ENCODE data around the gene RCL1. TPM values are rescaled to one million over a fixed set of nuclear protein-coding genes. Genes with fewer than 3 reads are reported as not detected.

The RCL1 gene
- total RNA-seq, 1 experiment from 2014 or later = 34.4 TPM

- H3K4me1 Mint-ChIP-seq = peaks cover under 1 to 3% of the 10 kb centered on the region in 2 experiments; a peak in 2 of 4 replicates
- no peak overlapping the region for H2BK20ac ChIP-seq (ENCODE audit: low read depth, low read length, poor library complexity, severe bottlenecking)
Observed at GRCh38 chr9:4831119-4831518, 38.4 kb downstream of the RCL1 start.

More at GRCh38 chr9:4831119-4831518, 38.4 kb downstream of the RCL1 start:
- Histone ChIP-seq H3T11ph (ENCODE audit: low read length) (no peak overlapping the region), H3K79me1 (ENCODE audit: insufficient read depth, low read depth, low read length, poor library complexity, severe bottlenecking) (no peaks in the 10 kb centered on the region), H3K27ac (ENCODE audit: insufficient read length, low read depth, low read length) (no peak overlapping the region), H2BK120ac (ENCODE audit: low read depth, low read length, poor library complexity, severe bottlenecking) (no peak overlapping the region), H2BK12ac (ENCODE audit: insufficient read length, low read depth, low read length) (no peak overlapping the region), H3K9me3 (ENCODE audit: control insufficient read depth, low read depth, low read length) (no peaks in the 10 kb centered on the region), H3K4me1 (ENCODE audit: insufficient read depth, low read length) (no peaks in the 10 kb centered on the region), H3K4ac (ENCODE audit: low read depth, low read length) (no peak overlapping the region), H3K79me2 (ENCODE audit: insufficient read depth, low read length) (no peaks in the 10 kb centered on the region), H4K8ac (replicated peaks; ENCODE audit: insufficient read length, low read depth, low read length) (no peak overlapping the region), H3K23me2 (ENCODE audit: insufficient read length, low read depth, low read length, poor library complexity, severe bottlenecking) (no peaks in the 10 kb centered on the region), H3K9ac (ENCODE audit: extremely low read depth, insufficient read length, low read length) (no peak overlapping the region), H3K56ac (ENCODE audit: insufficient read length, low read depth, low read length) (no peak overlapping the region), H2BK15ac (ENCODE audit: low read depth, low read length) (no peak overlapping the region), H4K91ac (ENCODE audit: insufficient read length, low read depth, low read length) (no peak overlapping the region), H3K27me3 (ENCODE audit: insufficient read depth, low read length) (no peaks in the 10 kb centered on the region), H3K4me2 (ENCODE audit: insufficient read depth, insufficient read length, low read length) (no peak overlapping the region), H2BK5ac (ENCODE audit: insufficient read length, low read length) (no peak overlapping the region), H3K23ac (ENCODE audit: insufficient read length, low read depth, low read length) (no peak overlapping the region), H3K18ac (ENCODE audit: insufficient read length, low read depth, low read length) (no peak overlapping the region), H2AFZ (ENCODE audit: low read length) (no peak overlapping the region), H3K14ac (ENCODE audit: insufficient read depth, low read length) (no peak overlapping the region), H2AK5ac (ENCODE audit: insufficient read length, low read length) (no peak overlapping the region), H4K5ac (ENCODE audit: insufficient read length, low read depth, low read length) (no peak overlapping the region), H4K20me1 (ENCODE audit: control insufficient read depth, insufficient read depth, insufficient read length) (no peaks in the 10 kb centered on the region)
- WGBS (ENCODE audit: extremely low coverage, insufficient read length, low lambda C conversion rate) = no CpG with 5 or more reads among the region's 5 CpGs
- Mint-ChIP-seq H3K27ac (no peak overlapping the region), H3K9me3 (no peaks in the 10 kb centered on the region), H3K27me3 (ENCODE audit: low read depth) (no peaks in the 10 kb centered on the region), H3K36me3 (ENCODE audit: insufficient read depth in 1 of 3, low read depth in 3 of 3) (peaks cover 0 to 35% (median 19%) of the 10 kb centered on the region in 3 experiments; a peak in 6 of 7 replicates), H3K4me3 (no peak overlapping the region)
- no peak for DNase-seq
- TF ChIP-seq, protein P1, sequence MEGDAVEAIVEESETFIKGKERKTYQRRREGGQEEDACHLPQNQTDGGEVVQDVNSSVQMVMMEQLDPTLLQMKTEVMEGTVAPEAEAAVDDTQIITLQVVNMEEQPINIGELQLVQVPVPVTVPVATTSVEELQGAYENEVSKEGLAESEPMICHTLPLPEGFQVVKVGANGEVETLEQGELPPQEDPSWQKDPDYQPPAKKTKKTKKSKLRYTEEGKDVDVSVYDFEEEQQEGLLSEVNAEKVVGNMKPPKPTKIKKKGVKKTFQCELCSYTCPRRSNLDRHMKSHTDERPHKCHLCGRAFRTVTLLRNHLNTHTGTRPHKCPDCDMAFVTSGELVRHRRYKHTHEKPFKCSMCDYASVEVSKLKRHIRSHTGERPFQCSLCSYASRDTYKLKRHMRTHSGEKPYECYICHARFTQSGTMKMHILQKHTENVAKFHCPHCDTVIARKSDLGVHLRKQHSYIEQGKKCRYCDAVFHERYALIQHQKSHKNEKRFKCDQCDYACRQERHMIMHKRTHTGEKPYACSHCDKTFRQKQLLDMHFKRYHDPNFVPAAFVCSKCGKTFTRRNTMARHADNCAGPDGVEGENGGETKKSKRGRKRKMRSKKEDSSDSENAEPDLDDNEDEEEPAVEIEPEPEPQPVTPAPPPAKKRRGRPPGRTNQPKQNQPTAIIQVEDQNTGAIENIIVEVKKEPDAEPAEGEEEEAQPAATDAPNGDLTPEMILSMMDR (conservative IDR thresholded peaks at IDR 0.05) = peak; percentile 28; the same call in 1 of the 3 replicates
